ENCODE measurements around the gene EBF3.

The EBF3 gene

DNA sequence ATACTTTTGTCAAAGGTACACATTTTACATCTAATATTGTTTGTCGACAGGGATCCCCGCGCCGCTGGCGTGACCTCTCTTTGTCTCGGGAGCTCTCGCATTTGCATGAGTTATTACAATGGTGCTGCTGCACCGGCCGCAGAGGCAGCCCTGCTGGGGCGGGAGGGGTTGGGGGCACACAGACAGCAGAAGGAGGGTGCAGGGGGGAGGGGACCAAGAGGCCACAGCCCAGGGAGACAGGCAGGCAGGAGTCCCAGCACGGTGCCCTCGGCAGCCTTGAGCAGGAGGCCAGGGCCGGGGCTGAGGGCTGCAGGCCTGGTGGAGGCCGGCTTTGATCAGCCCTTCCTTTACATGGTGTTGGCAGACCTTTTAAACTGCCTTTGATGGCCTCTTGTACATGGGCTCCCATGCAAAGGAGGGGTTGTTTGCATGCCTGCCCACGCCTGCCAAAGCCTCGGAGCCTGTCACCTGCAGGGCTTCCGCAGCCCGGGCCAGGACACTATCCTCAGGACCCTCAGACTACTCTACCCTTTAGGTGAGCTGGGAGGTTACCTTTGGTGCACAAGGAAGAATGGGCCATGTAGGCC, 95.5 kb downstream of the EBF3 start:
- DNase-seq = no peak

DNA sequence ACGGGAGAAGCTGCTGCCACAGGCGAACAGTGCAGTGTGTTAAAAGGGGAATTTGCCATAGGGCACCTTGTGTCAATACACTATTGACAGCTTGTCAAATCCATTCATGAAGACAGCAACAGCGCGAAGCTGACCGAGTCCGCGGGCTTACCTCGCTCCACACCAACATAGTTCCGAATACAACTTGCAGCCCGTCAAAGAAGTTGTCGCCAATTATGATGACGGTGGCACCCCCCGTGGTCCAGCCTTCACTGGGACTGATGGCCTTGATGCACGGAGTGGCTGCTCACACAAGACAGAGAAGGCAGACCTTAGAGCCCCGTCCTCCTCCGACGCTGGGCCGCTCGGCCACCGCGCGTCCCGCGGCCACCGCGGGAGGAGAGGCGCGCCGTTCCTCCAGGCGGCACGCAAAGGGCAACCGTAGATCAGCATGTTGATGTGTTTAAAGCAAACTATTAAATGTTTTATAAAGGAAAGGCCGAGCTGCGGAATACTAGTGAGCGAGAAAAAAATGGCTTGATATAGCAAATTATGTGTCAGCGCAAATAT, 96.4 kb downstream of the EBF3 start:
- no peak for DNase-seq

GRCh38 chr10:129866894-129867293, 97.2 kb downstream of the EBF3 start:
- no peak for DNase-seq

DNA sequence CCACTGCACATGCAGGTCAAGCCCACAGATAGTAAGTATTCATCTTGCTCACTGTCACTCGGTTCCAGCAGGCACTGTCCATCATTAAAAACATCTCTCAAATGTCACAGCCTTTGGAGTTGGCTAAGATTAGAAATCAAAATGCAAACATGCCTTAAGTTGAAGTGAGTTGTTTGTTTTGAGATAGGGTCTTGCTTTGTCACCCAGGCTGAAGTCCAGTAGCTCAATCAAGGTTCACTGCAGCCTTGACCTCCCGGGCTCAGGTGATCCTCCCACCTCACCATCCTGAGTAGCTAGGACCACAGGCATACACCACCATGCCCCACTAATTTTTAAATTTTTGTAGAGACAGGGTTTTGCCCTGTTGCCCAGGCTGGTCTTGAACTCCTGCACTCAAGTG, 98.1 kb downstream of the EBF3 start:
- DNase-seq = no peak

DNA sequence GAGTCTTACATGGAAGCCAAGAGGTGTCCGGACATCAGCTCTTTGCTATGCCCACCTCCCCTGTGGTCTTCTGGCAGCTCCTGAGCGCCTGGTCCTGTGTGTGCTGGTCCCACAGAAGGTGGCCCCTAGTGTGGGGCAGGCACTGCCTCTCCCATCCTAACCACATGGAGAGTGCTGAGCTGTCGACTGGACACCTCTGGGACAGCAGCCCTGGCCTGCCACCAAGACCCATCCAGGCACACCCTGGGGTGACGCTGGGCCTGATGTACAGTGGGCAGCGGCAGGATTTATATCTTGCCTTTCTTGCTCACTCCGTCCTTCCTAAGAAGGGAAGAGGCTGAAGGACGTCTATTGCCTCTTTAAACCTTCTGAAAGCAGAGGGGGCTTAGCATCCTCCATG, 98.7 kb downstream of the EBF3 start:
- no peak for DNase-seq

DNA sequence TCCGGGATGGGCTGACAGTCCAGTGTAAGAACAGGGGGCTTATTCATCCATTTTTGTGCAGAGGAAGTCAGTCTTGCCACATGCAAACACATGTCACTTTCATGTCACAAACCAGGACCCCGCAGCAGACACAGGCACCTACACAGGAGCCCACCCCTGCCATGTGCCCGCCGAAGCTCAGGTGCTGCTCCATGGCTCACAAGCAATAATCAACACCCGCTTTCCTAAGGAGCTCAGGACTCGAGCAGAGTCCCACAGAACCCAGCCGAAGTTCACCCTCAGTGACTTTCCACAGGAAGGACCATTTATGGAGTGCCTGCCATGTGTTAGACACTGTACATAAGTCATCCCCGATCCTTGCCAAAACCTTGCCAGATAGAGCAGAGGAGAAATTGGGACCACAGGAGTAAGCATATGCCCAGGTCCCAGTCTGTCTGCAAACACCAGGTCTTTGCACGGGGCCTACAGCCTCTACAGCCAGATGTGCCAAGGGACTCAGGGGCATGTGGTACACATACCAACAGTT, 99.4 kb downstream of the EBF3 start:
- DNase-seq = no peak

- no peak for DNase-seq
Measured at GRCh38 chr10:129864082-129864481, 100.0 kb downstream of the EBF3 start.

DNA sequence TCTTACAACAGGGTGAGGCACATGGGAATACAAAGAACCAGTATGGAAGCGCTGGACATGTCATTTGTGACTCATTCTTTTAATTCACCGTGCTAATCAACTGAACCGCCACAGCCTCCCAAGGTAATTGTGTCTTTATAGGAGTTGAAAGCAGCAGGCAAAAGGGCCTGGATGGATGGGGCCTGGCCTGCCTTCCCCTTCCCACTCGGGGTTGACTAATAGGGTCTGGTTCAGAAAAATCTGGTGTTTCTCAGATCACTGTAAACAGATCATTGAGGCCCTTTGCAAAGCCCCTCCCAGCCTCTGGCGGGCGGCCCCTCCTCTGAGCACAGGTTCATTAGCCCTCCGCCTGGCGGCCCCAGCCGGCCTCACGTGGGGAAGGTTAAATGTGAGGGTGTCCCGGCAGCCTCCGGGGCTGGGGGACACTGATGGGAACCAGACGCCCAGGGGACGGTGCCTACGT, 100.8 kb downstream of the EBF3 start:
- DNase-seq = no peak

DNA sequence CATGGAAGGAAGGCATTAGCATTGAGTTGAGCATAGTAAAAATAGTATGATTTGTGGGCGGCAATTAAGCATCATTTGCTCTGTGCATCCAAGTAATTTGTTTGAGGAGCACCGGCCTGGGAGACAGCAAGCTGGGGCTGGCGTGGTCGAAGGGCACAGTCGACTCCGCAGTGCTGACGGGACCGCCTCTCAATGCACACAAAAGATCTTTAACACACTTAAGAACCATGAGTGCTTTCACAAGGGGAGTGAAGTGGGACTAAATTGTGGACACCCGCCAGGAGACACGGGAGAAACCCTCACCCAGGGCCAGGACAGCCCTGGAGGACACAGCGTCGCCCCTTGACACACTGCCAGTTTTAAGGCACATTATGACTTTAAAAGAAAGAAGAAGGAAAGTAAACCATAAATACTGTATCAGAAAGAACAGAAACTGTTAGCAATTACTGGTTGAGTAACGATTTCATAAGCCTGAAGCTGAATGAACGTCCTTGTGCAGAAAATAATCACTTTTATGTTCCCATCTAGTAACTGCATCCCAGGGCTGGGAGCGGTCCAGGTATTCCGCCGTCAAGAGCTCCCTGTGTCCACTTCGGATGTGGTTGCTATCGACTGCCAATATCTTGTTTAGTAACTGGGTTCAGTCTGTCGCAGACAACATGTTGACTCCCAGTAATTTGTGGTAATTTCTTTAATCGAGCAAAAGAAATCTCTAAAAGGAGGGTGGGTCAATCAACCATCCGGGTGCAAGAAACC, 102.1 kb downstream of the EBF3 start:
- DNase-seq = no peak

DNA sequence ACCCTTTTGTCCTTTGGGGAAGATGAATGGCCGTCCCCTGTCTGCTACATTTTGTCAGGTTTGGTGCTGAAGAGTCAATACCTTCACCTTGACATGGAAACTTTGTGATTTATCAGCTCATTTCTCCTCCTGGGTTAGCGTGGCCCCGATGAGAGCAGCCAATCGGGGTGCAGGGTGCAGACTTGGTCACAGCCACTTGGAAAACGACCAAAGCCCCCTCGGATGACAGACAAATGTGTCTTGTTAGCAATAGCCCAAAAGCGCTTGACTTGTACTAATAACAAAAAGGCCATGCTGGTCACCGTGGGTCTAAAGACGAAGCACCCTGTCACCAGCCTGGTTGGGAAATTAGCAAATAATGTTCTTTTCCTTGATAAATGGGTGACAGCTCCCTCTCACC, 103.7 kb downstream of the EBF3 start:
- no peak for DNase-seq

- DNase-seq = no peak
Measured at GRCh38 chr10:129859536-129859935, 104.5 kb downstream of the EBF3 start.

DNA sequence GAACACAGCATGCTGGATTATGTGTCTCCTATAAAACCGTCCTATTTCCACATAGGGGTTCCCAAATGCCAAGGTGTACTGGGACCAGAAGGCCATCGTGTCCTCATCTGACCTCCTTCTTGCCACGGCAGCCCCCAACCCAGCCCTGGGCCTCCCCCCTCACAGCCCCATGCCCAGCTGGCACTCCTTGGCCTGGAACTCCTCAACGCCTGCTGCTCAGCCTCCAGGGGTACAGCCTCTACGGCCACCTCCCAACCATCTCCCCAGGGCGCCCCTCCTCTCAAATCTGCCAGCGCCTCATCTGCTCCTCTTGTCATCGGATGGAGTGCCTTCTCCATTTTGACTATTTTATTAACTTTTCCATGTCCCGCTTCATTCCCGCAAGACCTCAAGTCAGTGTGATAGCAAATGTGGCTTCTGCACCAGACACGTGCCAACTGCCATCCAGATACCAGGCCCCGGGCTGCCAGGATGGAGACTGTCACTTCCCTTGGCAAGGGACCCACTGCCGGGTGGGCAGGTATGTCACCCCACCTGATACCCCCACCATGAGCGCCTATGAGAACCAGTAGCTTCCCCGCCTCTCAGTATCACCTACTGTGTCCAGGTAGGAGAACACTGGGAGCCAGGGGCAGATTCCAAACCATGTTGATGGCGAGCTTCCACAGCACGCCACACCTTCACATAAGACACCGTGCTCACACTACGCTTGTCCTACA, 106.7 kb downstream of the EBF3 start:
- DNase-seq = no peak

GRCh38 chr10:129855836-129856563, 108.1 kb downstream of the EBF3 start:
- no peak for DNase-seq

GRCh38 chr10:129854796-129855705, 109.0 kb downstream of the EBF3 start:
- no peak for DNase-seq

GRCh38 chr10:129854158-129854557, 109.9 kb downstream of the EBF3 start:
- DNase-seq = no peak

- no peak for DNase-seq
Measured at GRCh38 chr10:129853562-129853903, 110.5 kb downstream of the EBF3 start.

- no peak for DNase-seq
Measured at GRCh38 chr10:129852829-129853561, 111.1 kb downstream of the EBF3 start.

DNA sequence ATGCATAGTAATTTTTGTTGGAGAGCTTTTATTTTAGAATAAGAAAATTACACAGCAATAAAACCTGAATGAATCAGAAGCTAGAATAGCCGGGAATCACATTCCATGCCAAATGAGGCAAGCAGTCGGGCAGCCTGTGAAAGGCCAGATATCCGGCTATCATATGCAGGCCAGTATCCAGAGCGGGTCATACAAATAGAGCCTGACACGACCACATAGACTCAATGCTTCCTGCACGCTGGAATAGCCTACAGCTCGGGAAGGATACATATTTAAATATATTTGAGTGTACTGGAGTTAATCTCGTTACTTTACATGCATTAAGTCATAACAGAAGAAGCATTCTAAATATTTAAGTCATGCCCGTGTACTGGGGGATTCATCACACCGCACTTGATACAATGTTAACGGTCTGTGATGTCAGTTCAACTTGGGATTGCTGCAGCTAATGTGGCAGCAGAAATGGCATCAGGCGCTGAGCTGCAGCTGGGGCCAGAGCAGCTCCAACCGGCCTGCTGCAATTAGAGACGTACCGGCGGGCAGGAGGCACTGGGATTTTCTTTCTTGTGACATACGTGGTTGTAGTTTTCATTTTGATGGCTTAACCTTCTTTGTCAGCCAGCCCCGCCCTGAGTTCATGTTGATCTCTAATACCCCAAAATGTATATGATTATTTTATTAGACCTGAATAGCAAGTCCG, 112.0 kb downstream of the EBF3 start:
- DNase-seq = no peak

DNA sequence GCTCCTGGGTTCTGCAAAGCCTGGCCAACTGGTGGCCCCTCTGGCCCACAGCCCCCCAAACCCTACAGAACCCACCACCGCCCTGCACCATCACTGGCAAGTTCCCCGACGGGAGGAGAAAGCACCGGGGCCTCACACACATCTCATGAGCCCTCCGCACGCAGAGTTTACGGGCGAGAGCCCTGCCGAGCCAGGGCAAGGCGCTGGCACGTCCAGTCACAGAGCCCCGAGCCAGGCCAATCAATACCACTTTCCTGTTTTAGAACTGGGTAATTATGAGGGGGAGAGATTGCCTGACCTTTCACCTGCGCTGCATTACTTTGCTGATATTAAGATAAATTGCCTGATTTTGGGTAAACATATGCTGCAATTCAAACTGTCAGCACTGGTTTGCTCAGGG, 113.3 kb downstream of the EBF3 start:
- no peak for DNase-seq

GRCh38 chr10:129850316-129850715, 113.8 kb downstream of the EBF3 start:
- DNase-seq = no peak
